Skeletal muscle satellite cell (primary cell): ENCODE measurements around the gene PPP4R3B.
A peak's percentile ranks its signal among the peaks of the same experiment; 100 is the strongest.
"Not testable (repeated sequence)": the region's sequence is repeated elsewhere in the genome, so short reads cannot be mapped to it uniquely, and the experiment has no call there.

Source experiments
- H3K27me3 ChIP-seq: 2 replicates; pipeline ENCODE4 v1.7.0; 2013; ENCODE audit warnings: low read length; ENCODE audit not compliant: control insufficient read depth, insufficient read depth
- H3K36me3 ChIP-seq: 2 replicates; pipeline ENCODE4 v1.7.0; 2013; ENCODE audit warnings: mild to moderate bottlenecking, control low read depth, low read length; ENCODE audit not compliant: insufficient read depth
- H3K4me1 ChIP-seq: 2 replicates; pipeline ENCODE4 v1.7.0; 2013; ENCODE audit warnings: low read length; ENCODE audit not compliant: control insufficient read depth, insufficient read depth
- H3K4me2 ChIP-seq: 2 replicates; pipeline ENCODE4 v1.7.0; 2013; ENCODE audit warnings: mild to moderate bottlenecking, low read length
- H3K4me3 ChIP-seq: 2 replicates; pipeline ENCODE4 v1.7.0; 2013; ENCODE audit warnings: low read length
- H3K9ac ChIP-seq: 2 replicates; pipeline ENCODE4 v1.7.0; 2013; ENCODE audit warnings: mild to moderate bottlenecking, low read depth, low read length, moderate library complexity
- H3K9me3 ChIP-seq: replicated peaks from 2 replicates; pipeline ENCODE4 v1.7.0; 2013; ENCODE audit warnings: mild to moderate bottlenecking, control low read depth, low read length

PPP4R3B gene

GRCh38 chr2:55611997-55612396 lies 5.4 kb downstream of the PPP4R3B start:
- no peak overlapping the region for H3K4me3 ChIP-seq
- H3K36me3 ChIP-seq = peaks cover 30% of the 10 kb centered on the region
- no peak overlapping the region for H3K9ac ChIP-seq
- no peak overlapping the region for H3K4me2 ChIP-seq
- H3K27me3 ChIP-seq = no peaks in the 10 kb centered on the region
- H3K9me3 ChIP-seq = no peaks in the 10 kb centered on the region
- peaks cover 6% of the 10 kb centered on the region for H3K4me1 ChIP-seq

GRCh38 chr2:55610954-55611743 lies 6.3 kb downstream of the PPP4R3B start:
- H3K4me3 ChIP-seq = no peak overlapping the region

GRCh38 chr2:55609938-55610578 lies 7.4 kb downstream of the PPP4R3B start:
- Histone ChIP-seq H3K4me3 (no peak overlapping the region), H3K27me3 (no peaks in the 10 kb centered on the region), H3K9ac (no peak overlapping the region), H3K4me2 (no peak overlapping the region), H3K9me3 (no peaks in the 10 kb centered on the region), H3K4me1 (peaks cover under 1% of the 10 kb centered on the region), H3K36me3 (peaks cover 28% of the 10 kb centered on the region)

More at GRCh38 chr2:55610954-55611743, 6.3 kb downstream of the PPP4R3B start:
- H3K36me3 ChIP-seq = peaks cover 30% of the 10 kb centered on the region
- H3K27me3 ChIP-seq = no peaks in the 10 kb centered on the region
- no peak overlapping the region for H3K9ac ChIP-seq
- H3K4me1 ChIP-seq = peaks cover 6% of the 10 kb centered on the region
- H3K4me2 ChIP-seq = no peak overlapping the region
- no peaks in the 10 kb centered on the region for H3K9me3 ChIP-seq

GRCh38 chr2:55609193-55609794 lies 8.1 kb downstream of the PPP4R3B start:
- H3K9ac ChIP-seq = no peak overlapping the region
- no peak overlapping the region for H3K4me3 ChIP-seq
- H3K4me1 ChIP-seq = peaks cover 3% of the 10 kb centered on the region
- H3K27me3 ChIP-seq = no peaks in the 10 kb centered on the region
- H3K4me2 ChIP-seq = no peak overlapping the region
- no peaks in the 10 kb centered on the region for H3K9me3 ChIP-seq
- H3K36me3 ChIP-seq = peaks cover 21% of the 10 kb centered on the region

- H3K4me1 ChIP-seq = peaks cover 11% of the 10 kb centered on the region
- H3K27me3 ChIP-seq = no peaks in the 10 kb centered on the region
- no peaks in the 10 kb centered on the region for H3K9me3 ChIP-seq
- H3K9ac ChIP-seq = no peak overlapping the region
- H3K4me2 ChIP-seq = no peak overlapping the region
- H3K36me3 ChIP-seq = peaks cover 15% of the 10 kb centered on the region
- H3K4me3 ChIP-seq = no peak overlapping the region
Observed at GRCh38 chr2:55607717-55608116, 9.7 kb downstream of the PPP4R3B start.

- Histone ChIP-seq H3K4me1 (peaks cover 11% of the 10 kb centered on the region), H3K27me3 (no peaks in the 10 kb centered on the region), H3K4me3 (no peak overlapping the region), H3K4me2 (peak overlapping the region; percentile 52), H3K36me3 (peaks cover 10% of the 10 kb centered on the region), H3K9me3 (no peaks in the 10 kb centered on the region), H3K9ac (peak overlapping the region; percentile 51)
Observed at GRCh38 chr2:55604027-55604565, 13.3 kb downstream of the PPP4R3B start.

- Histone ChIP-seq H3K4me2 (no peak overlapping the region), H3K27me3 (no peaks in the 10 kb centered on the region), H3K4me3 (no peak overlapping the region), H3K9ac (no peak overlapping the region), H3K4me1 (peaks cover 11% of the 10 kb centered on the region), H3K36me3 (peaks cover 20% of the 10 kb centered on the region), H3K9me3 (no peaks in the 10 kb centered on the region)
Observed at GRCh38 chr2:55601849-55602248, 15.6 kb downstream of the PPP4R3B start.

GRCh38 chr2:55598056-55598795 lies 19.2 kb downstream of the PPP4R3B start:
- H3K4me2 ChIP-seq = no peak overlapping the region
- no peak overlapping the region for H3K4me3 ChIP-seq
- H3K4me1 ChIP-seq = peaks cover 3% of the 10 kb centered on the region
- H3K27me3 ChIP-seq = no peaks in the 10 kb centered on the region
- no peaks in the 10 kb centered on the region for H3K9me3 ChIP-seq
- H3K9ac ChIP-seq = no peak overlapping the region
- H3K36me3 ChIP-seq = peaks cover 28% of the 10 kb centered on the region

GRCh38 chr2:55596795-55597194 lies 20.6 kb downstream of the PPP4R3B start:
- H3K4me1 ChIP-seq, H3K9me3 ChIP-seq, H3K4me2 ChIP-seq, H3K9ac ChIP-seq, H3K27me3 ChIP-seq, H3K4me3 ChIP-seq: not testable (repeated sequence)
- peaks cover 19% of the 10 kb centered on the region for H3K36me3 ChIP-seq

- H3K36me3 ChIP-seq = peaks cover 19% of the 10 kb centered on the region
- no peaks in the 10 kb centered on the region for H3K9me3 ChIP-seq
- H3K4me1 ChIP-seq = peaks cover 10% of the 10 kb centered on the region
- H3K4me3 ChIP-seq = no peak overlapping the region
- H3K27me3 ChIP-seq = no peaks in the 10 kb centered on the region
- no peak overlapping the region for H3K4me2 ChIP-seq
- H3K9ac ChIP-seq = no peak overlapping the region
Observed at GRCh38 chr2:55595536-55595935, 21.9 kb downstream of the PPP4R3B start.

- Histone ChIP-seq H3K27me3 (no peaks in the 10 kb centered on the region), H3K4me3 (no peak overlapping the region), H3K4me1 (peaks cover 12% of the 10 kb centered on the region), H3K36me3 (peaks cover 9% of the 10 kb centered on the region), H3K9me3 (no peaks in the 10 kb centered on the region), H3K9ac (no peak overlapping the region), H3K4me2 (no peak overlapping the region)
Observed at GRCh38 chr2:55592130-55592529, 25.3 kb downstream of the PPP4R3B start.
